Activated gamma-delta T cell treated with anti-CD3 and anti-CD28 coated beads, Interleukin-2, amount 50 U/mL, for 16 hours (primary cell): ENCODE data around the gene BLTP3A.
"Not testable (repeated sequence)": the region's sequence is repeated elsewhere in the genome, so short reads cannot be mapped to it uniquely, and the experiment has no call there.

Source experiments
- DNase-seq: peaks from one replicate; pipeline ENCODE4 v3.0.0-alpha.2; 2020; ENCODE audit warnings: low read depth

Gene BLTP3A

GRCh38 chr6:34791701-34792604 lies at the start of gene BLTP3A:
TSS of gene BLTP3A (plus strand) at chr6:34792083. CDS start at chr6:34792251, 168 bp downstream.
- peak; percentile 60 for DNase-seq

- no peak for DNase-seq
Measured at GRCh38 chr6:34742094-34742493, 49.8 kb upstream of the BLTP3A start.

DNA sequence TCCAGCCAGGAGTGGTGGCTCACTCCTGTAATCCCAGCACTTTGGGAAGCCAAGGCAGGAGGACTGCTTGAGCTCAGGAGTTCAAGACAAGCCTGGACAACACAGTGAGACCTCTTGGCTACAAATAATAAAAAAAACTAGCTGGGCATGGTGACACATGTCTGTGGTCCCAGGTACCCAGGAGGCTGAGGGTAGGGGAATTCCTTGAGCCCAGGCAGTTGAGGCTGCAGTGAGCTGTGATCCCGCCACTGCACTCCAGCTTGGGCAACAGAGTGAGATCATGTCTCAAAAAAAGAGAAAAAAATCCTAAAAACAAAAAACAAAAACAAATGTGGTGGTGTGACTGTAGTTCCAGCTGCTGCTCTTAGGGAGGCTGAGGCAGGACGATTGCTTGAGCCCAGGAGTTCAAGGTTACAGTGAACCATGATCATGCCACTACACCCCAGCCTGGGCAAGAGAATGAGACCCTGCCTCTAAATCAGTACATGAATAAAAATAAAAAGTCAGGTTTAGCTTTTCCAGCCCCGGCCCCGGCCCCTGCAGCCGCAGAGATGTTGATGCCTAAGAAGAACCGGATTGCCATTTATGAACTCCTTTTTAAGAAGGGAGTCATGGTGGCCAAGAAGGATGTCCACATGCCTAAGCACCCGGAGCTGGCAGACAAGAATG lies 48.1 kb upstream of the BLTP3A start:
- DNase-seq: no peak

- not testable (repeated sequence) for DNase-seq
Measured at GRCh38 chr6:34744294-34744647, 47.6 kb upstream of the BLTP3A start.

GRCh38 chr6:34745277-34746103 lies 46.4 kb upstream of the BLTP3A start:
- no peak for DNase-seq

DNA sequence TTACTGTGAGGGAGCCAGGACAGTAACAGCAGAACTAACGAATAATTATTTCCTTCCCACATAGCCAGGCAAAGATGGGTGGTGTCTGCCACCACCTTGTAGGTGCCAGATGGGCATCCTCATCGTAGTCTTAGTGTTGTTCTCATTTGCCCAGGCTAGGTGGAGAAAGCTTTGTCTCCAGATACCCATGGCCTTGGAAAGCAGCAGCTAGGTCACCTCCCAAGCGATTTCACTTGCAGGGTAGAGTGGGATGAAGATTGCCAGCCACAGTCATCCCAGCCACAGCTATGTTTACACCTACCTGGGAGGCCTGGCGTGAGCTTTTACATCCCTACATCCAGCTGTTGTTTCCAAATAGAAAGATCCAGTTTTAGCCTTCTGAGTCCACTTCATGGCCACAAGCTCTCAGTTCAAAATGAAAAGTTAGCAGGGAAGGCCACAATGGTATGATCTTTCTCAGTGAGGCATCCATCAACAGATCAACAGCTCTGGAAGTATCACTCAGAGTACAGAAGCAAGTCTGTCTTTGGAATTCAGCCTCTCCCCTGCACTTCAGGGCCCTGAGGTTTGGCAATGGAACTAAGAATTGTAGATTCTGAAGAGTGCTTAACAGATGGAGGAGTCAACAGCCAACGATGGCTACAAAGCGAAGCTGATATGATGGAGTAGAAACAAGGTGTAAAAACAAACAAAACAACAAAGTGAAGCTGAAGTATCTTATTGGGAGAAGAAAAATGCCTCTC lies 45.6 kb upstream of the BLTP3A start:
- DNase-seq: no peak

- DNase-seq: no peak
Measured at GRCh38 chr6:34748757-34749156, 43.1 kb upstream of the BLTP3A start.

GRCh38 chr6:34756513-34756856 lies 35.4 kb upstream of the BLTP3A start:
- DNase-seq: peak; percentile 1

GRCh38 chr6:34757687-34758274 lies 34.1 kb upstream of the BLTP3A start:
- DNase-seq: no peak

GRCh38 chr6:34760108-34760507 lies 31.8 kb upstream of the BLTP3A start:
- DNase-seq: no peak

GRCh38 chr6:34761681-34762080 lies 30.2 kb upstream of the BLTP3A start:
- DNase-seq: not testable (repeated sequence)

GRCh38 chr6:34768148-34768547 lies 23.7 kb upstream of the BLTP3A start:
- DNase-seq: no peak

DNA sequence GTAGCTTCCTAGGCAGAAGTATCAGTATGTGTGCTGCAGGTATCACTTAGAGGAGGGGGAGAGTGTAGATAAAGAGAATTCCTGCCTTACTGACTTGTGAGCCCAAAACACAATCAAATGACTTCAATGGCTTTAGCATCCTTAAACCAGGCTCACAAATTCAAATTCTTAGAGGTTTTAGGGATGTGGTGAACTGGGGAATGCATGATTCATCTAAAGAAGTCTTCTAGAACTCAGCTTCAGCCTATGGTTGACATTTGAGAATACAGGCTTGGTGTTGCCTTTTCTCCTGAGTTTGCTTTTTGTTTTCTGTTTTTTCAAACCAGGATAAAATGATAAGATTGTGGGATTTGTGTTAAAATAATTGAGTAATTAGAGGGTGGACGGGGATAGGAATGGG lies 20.2 kb upstream of the BLTP3A start:
- no peak for DNase-seq

DNA sequence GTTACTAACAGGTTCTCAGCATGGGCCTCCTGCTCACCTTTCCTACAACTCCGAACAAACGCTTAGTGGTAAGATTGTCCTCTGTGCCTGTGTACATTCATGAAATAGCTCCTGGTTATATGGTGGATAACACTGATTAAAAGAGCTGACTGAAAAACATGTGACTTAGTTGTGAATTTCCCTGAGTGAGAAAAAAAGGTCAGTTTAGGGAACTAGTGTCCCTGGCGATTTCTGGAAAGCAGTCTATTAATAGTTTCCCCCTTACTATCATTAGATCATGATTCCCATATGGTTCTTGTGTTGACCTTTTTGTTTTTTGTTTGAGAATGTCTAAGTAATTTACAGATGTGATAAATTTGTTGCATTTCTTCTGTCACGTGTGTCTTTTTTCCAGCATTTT lies 18.9 kb upstream of the BLTP3A start:
- DNase-seq: no peak

DNA sequence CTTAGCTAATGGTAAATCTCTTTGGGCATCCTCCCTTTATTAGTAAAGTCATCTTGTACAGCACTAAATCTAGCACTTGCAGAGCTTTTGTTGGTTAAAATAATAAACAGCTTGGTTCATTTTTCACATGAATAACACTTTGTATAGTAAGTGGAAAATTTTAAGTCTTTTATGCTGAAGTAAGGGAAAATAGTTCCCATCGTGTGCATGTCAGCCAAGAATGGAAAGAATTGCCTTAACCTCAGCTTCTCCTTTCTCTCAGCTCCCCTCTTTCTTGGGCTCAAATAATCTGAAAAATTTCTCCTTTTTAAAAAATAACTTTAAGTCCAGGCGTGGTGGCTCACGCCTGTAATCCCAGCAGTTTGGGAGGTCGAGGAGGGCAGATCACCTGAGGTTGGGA lies 18.0 kb upstream of the BLTP3A start:
- no peak for DNase-seq

DNA sequence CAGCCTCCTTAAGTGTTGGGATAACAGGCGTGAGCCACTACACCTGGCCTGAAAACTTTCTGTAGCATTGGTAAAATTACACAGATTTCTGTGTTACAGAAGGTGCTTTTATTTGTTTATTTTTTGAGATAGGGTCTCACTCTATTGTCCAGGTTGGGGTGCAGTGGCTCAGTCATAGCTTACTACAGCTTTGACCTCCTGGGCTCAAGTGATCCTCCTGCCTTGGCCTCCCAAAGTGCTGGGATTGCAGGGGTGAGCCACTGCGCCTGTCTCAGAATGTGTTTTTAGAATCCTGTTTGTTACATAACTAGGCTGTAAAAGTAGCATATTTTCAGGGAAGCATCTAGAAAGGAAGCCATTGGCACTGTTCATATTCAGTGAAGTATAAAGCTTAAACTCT lies 16.9 kb upstream of the BLTP3A start:
- no peak for DNase-seq

DNA sequence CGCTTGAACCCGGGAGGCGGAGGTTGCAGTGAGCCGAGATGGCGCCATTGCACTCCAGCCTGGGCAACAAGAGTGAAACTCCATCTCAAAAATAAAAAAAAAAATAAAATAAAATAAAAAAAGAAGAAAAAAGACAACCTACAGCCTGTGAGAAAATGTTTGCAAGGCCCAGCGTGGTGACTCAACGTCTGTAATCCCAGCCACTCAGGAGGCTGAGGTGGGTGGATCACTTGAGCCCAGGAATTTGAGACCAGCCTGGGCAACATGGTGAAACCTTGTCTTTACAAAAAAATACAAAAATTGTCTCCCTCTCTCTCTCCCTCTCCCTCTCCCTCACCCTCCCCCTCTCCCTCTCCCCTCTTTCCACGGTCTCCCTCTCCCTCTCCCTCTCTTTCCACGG lies 6.5 kb upstream of the BLTP3A start:
- not testable (repeated sequence) for DNase-seq

DNA sequence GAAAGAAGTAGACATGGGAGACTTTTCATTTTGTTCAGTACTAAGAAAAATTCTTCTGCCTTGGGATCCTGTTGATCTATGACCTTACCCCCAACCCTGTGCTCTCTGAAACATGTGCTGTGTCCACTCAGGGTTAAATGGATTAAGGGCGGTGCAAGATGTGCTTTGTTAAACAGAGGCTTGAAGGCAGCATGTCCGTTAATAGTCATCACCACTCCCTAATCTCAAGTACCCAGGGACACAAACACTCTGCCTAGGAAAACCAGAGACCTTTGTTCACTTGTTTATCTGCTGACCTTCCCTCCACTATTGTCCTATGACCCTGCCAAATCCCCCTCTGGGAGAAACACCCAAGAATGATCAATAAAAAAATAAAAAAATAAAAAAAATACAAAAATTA lies 4.7 kb upstream of the BLTP3A start:
- not testable (repeated sequence) for DNase-seq

- DNase-seq: no peak
Measured at GRCh38 chr6:34788111-34788510, 3.8 kb upstream of the BLTP3A start.

DNA sequence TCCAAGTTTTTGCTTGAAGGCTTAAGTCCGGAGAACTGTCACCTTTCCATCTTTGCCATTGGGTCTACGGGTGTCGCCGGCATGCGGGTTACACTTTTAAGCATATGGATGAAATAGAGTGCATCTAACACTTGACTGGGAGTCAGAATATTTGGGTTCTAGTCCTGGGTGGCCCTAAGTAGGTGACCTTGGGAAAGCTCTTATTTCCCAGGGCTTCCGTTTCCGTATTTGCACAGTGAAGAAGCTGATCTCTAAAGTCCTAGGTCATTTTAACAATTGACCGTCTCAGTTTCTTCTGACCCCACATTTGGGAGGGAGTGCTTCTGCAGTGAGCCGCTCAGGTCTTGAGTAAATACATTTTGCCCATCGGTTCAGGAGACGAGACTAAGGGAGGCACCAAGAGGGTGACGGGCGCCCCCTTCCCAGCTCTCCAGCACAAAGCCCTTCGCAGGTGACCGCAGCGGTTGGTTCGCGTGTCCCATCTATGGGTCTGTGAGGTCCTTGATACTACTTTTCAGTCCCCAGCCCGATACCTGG lies 651 bp upstream of the BLTP3A start:
- no peak for DNase-seq
